Measurements from ENCODE around the gene FTCDNL1.

FTCDNL1 gene

GRCh38 chr2:199804831-199805230 is 46.2 kb downstream of the FTCDNL1 start:
- no peaks in the 10 kb centered on the region for H3K4me1 ChIP-seq (ENCODE audit: insufficient read depth, low read length)
- DNase-seq = no peak
- ATAC-seq (ENCODE audit: insufficient read depth, low read depth) = peak; percentile 37; the same call in 1 of the 3 replicates
- no peak overlapping the region for H3K4me3 ChIP-seq (ENCODE audit: low read depth in 1 of 2, low read length in 2 of 2)
- H4K20me1 ChIP-seq (ENCODE audit: insufficient read depth, low read length) = no peaks in the 10 kb centered on the region
- no peak for TF ChIP-seq EZH2 (IDR thresholded peaks at IDR 0.05; ENCODE audit: borderline replicate concordance, low read depth, low read length, severe bottlenecking)
- TF ChIP-seq CTCF (IDR thresholded peaks at IDR 0.05; ENCODE audit: borderline replicate concordance, extremely low read depth, low read length, poor library complexity, severe bottlenecking) = no peak
- no peak overlapping the region for H2AFZ ChIP-seq (ENCODE audit: low read depth, low read length)
- H3K27ac ChIP-seq (ENCODE audit: low read length) = no peak overlapping the region
- no peak overlapping the region for H3K9ac ChIP-seq (ENCODE audit: low read depth, low read length)
- no peak overlapping the region for H3K4me2 ChIP-seq (ENCODE audit: insufficient read depth, low read length)
- no peaks in the 10 kb centered on the region for H3K9me3 ChIP-seq (ENCODE audit: insufficient read depth, low read length, severe bottlenecking)
- no peaks in the 10 kb centered on the region for H3K36me3 ChIP-seq (ENCODE audit: insufficient read depth, low read length)
- H3K27me3 ChIP-seq (ENCODE audit: insufficient read depth, low read length, poor library complexity) = no peaks in the 10 kb centered on the region
- no peaks in the 10 kb centered on the region for H3K79me2 ChIP-seq (ENCODE audit: insufficient read depth, low read length)

GRCh38 chr2:199798831-199799580 is 52.0 kb downstream of the FTCDNL1 start:
- H3K9ac ChIP-seq (ENCODE audit: low read depth, low read length) = no peak overlapping the region
- H3K36me3 ChIP-seq (ENCODE audit: insufficient read depth, low read length) = no peaks in the 10 kb centered on the region
- ATAC-seq (ENCODE audit: insufficient read depth, low read depth) (no peak), DNase-seq (no peak)
- H2AFZ ChIP-seq (ENCODE audit: low read depth, low read length) = no peak overlapping the region
- no peaks in the 10 kb centered on the region for H4K20me1 ChIP-seq (ENCODE audit: insufficient read depth, low read length)
- TF ChIP-seq EZH2 (IDR thresholded peaks at IDR 0.05; ENCODE audit: borderline replicate concordance, low read depth, low read length, severe bottlenecking) (no peak), CTCF (IDR thresholded peaks at IDR 0.05; ENCODE audit: borderline replicate concordance, extremely low read depth, low read length, poor library complexity, severe bottlenecking) (no peak)
- H3K9me3 ChIP-seq (ENCODE audit: insufficient read depth, low read length, severe bottlenecking) = no peaks in the 10 kb centered on the region
- no peak overlapping the region for H3K27ac ChIP-seq (ENCODE audit: low read length)
- no peaks in the 10 kb centered on the region for H3K79me2 ChIP-seq (ENCODE audit: insufficient read depth, low read length)
- no peak overlapping the region for H3K4me2 ChIP-seq (ENCODE audit: insufficient read depth, low read length)
- no peak overlapping the region for H3K4me3 ChIP-seq (ENCODE audit: low read depth in 1 of 2, low read length in 2 of 2)
- no peaks in the 10 kb centered on the region for H3K27me3 ChIP-seq (ENCODE audit: insufficient read depth, low read length, poor library complexity)
- H3K4me1 ChIP-seq (ENCODE audit: insufficient read depth, low read length) = no peaks in the 10 kb centered on the region

GRCh38 chr2:199797431-199798403 is 53.3 kb downstream of the FTCDNL1 start:
- ATAC-seq (ENCODE audit: insufficient read depth, low read depth) (no peak), DNase-seq (no peak)
- Histone ChIP-seq H3K36me3 (ENCODE audit: insufficient read depth, low read length) (no peaks in the 10 kb centered on the region), H3K27ac (ENCODE audit: low read length) (no peak overlapping the region), H2AFZ (ENCODE audit: low read depth, low read length) (no peak overlapping the region), H3K4me1 (ENCODE audit: insufficient read depth, low read length) (no peaks in the 10 kb centered on the region), H3K9me3 (ENCODE audit: insufficient read depth, low read length, severe bottlenecking) (no peaks in the 10 kb centered on the region), H3K4me2 (ENCODE audit: insufficient read depth, low read length) (no peak overlapping the region), H3K79me2 (ENCODE audit: insufficient read depth, low read length) (no peaks in the 10 kb centered on the region), H3K9ac (ENCODE audit: low read depth, low read length) (no peak overlapping the region), H4K20me1 (ENCODE audit: insufficient read depth, low read length) (no peaks in the 10 kb centered on the region), H3K27me3 (ENCODE audit: insufficient read depth, low read length, poor library complexity) (no peaks in the 10 kb centered on the region), H3K4me3 (ENCODE audit: low read depth in 1 of 2, low read length in 2 of 2) (no peak overlapping the region)
- TF ChIP-seq EZH2 (IDR thresholded peaks at IDR 0.05; ENCODE audit: borderline replicate concordance, low read depth, low read length, severe bottlenecking) (no peak), CTCF (IDR thresholded peaks at IDR 0.05; ENCODE audit: borderline replicate concordance, extremely low read depth, low read length, poor library complexity, severe bottlenecking) (no peak)

All from DND-41 (cell line).